Epithelial cell of proximal tubule (primary cell): ENCODE measurements around the gene ADIPOQ. TPM values are rescaled to one million over a fixed set of nuclear protein-coding genes. Genes with fewer than 3 reads are reported as not detected.
"Not testable (repeated sequence)": the region's sequence is repeated elsewhere in the genome, so short reads cannot be mapped to it uniquely, and the experiment has no call there.

ENCODE experiments used
- DNase-seq: peaks from one replicate; pipeline ENCODE4 v3.0.0-alpha.2; 2011; ENCODE audit warnings: low read depth
- H3K4me3 ChIP-seq: 2 replicates; pipeline ENCODE4 v1.5.1; 2011; ENCODE audit warnings: low read depth, mild to moderate bottlenecking, low read length
- total RNA-seq: library from RNA; depleted of rRNA; stranded (reverse); fragments of >200 nt; gene quantifications from 2 replicates; pipeline ENCODE4 v1.2.3, GENCODE V29; 2015
- TF ChIP-seq, protein P1 (sequence below): conservative IDR thresholded peaks from 2 replicates; pipeline ENCODE4 v1.5.1; 2012; ENCODE audit warnings: low read depth, mild to moderate bottlenecking, low read length

Gene ADIPOQ
- not detected in 2 replicates for total RNA-seq

DNA sequence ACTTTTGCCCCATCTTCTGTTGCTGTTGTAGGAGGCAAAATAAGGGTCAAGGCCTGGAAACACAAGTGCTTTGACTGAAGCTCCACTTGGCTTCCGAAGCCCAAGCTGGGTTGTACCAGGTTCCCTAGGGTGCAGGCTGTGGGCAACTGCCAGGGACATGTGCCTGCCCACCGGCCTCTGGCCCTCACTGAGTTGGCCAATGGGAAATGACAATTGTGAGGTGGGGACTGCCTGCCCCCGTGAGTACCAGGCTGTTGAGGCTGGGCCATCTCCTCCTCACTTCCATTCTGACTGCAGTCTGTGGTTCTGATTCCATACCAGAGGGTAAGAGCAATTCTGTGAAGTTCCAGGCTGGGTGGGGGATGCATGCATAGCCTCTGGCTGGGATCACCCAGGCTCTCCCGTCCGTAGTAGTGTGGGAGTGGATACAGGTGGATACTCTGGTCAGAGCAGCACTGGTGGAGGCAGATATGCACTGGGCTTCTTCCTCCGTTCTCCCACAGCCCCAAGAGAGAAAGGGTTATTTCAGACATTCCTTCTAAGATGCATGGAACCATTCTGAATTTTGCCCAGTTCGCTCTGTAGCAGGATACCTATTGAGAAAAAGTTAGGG, at the start of gene ADIPOQ:
Gene ADIPOQ (plus strand): TSS at position 285 of the 613 bp plus-strand sequence. CDS start 10,349 bp downstream, outside the sequence.
- TF ChIP-seq, protein P1, sequence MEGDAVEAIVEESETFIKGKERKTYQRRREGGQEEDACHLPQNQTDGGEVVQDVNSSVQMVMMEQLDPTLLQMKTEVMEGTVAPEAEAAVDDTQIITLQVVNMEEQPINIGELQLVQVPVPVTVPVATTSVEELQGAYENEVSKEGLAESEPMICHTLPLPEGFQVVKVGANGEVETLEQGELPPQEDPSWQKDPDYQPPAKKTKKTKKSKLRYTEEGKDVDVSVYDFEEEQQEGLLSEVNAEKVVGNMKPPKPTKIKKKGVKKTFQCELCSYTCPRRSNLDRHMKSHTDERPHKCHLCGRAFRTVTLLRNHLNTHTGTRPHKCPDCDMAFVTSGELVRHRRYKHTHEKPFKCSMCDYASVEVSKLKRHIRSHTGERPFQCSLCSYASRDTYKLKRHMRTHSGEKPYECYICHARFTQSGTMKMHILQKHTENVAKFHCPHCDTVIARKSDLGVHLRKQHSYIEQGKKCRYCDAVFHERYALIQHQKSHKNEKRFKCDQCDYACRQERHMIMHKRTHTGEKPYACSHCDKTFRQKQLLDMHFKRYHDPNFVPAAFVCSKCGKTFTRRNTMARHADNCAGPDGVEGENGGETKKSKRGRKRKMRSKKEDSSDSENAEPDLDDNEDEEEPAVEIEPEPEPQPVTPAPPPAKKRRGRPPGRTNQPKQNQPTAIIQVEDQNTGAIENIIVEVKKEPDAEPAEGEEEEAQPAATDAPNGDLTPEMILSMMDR, result no peak

DNA sequence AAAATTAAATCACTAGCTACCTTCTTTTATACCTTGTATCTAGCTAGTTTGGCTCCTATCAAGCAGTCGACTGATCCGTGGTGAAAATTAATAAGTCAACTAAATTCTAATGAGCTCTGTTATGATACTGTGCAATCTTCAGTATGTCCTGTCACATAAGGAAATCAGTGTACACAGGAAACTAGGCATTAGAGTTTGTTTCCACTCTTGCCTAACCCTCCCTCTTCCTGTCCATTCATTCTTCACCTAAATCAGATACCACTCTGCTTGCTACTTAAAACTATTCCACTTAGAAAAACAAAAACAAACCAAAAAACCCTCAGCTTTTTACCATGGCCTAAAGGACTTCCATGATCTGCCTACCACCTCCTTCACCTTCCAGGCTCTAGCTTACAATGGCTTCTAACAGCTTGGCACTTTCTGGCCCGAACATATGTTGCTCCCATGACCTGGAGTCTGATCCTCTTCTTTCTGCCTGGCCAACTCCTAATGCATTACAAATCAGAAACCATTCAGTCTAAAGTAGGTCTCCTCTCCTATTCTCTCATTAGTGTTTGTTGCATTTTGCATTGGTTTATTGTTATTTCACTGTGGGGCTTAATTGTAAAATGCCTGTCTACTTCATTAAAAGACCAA, 44.2 kb upstream of the ADIPOQ start:
- no peak overlapping the region for H3K4me3 ChIP-seq
- TF ChIP-seq, protein P1, result no peak
- DNase-seq, result no peak

More for the DNA sequence above, at the start of gene ADIPOQ:
- no peak for DNase-seq
- H3K4me3 ChIP-seq, result no peak within 1 kb of the TSS

DNA sequence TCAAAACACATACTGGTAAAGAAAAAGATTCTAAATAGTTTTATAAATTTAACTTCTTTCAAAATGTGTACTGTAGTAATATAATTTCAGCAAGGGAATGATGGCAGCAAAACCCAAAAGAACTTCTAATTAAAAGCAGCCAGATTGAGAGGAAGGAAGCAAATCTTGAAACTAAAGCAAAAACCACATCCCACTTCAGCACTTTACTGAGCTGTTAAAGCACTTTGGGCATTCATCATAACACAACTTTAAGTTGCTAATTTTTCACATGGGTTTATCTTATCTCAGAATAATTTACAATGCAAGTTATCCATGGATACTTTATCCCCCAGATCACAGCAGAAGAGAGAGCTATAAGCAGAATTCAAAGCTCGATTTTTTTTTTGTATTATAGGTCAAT, 42.2 kb upstream of the ADIPOQ start:
- H3K4me3 ChIP-seq, result no peak overlapping the region
- no peak for DNase-seq
- TF ChIP-seq, protein P1, result no peak

DNA sequence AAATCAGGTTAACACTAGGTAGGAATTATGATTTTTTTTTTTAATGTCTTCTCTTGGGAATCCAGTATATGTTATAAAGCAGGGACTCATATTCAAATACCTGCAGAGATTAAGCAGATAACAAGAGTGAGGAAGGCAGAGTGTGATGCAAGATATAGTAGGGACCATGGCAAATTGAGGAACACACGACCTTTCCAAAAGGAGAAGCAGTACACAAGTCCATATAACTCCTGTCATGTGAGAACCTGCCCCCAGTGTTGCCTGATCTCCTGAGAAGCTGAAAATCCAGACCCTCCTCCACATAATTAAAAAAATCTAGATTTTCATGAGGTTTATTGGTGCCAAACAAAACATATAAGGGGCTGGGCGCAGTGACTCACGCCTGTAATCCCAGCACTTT, 39.8 kb upstream of the ADIPOQ start:
- DNase-seq, result no peak
- no peak overlapping the region for H3K4me3 ChIP-seq
- TF ChIP-seq, protein P1, result no peak

DNA sequence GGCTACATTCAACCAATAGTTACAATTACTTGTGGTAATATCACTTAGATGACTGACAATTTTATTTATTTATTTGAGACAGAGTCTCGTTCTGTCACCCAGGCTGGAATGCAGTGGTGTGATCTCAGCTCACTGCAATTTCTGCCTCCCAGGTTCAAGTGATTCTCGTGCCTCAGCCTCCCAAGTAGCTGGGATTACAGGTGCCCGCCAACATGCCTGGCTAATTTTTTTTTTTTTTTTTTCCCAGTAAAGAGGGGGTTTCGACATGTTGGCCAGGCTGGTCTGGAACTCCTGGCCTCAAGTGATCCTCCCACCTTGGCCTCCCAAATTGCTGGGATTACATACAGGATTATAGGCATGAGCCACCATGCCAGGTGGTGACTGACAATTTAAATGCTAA, 39.1 kb upstream of the ADIPOQ start:
- not testable (repeated sequence) for DNase-seq, H3K4me3 ChIP-seq

DNA sequence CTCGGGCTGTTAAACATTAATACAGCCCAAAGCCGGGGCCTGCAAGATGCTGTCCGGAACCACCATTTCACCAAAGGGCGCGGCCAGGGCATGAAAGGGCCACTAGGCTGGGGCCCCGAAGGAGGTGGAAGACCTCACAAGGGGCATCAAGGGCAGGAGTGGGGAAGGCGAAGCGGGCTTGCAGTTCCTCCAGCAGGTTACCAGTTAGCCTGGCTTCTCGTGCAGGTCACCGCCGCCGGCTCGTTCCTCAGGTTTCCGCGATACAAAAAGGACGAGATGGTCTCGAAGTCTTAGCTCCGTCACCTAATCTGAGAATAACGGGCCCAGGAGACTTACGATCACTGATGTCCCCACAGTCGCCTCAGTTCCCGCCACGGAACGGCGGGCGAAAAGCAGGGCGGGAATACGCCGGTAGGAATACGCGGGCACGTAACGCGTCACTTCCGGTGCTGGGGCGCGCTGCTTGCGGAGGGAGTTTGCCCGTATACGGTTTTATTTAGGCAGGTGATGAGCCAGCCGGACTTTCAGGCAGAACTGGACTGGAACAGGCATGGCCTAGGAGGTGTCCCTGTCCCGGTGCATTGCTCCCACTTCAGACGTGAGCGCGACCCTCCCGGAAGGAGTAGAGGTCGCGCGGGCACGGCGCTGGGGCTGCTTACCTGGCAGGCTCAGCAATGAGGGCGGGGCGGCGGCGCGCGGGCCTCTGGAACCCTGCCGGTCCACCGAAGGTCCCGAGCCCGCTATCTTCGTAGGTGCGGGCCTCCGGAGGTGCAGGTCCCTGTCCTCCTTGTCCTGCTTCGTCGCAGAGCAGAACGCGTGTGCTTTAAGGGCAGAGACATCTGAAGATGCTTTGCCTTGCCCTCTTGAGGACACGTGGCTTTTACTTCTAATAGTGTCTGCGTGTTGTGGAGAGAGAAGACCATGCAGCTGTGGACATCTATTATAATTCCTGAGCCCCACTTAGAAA, 36.1 kb upstream of the ADIPOQ start, which contains the start of gene RFC4:
Gene RFC4 (minus strand): TSS at position 394 of the 967 bp plus-strand sequence. CDS start 1,769 bp downstream, outside the sequence.
- TF ChIP-seq, protein P1, result no peak
- no peak for DNase-seq
- H3K4me3 ChIP-seq, result peak within 1 kb of the TSS; percentile 96

DNA sequence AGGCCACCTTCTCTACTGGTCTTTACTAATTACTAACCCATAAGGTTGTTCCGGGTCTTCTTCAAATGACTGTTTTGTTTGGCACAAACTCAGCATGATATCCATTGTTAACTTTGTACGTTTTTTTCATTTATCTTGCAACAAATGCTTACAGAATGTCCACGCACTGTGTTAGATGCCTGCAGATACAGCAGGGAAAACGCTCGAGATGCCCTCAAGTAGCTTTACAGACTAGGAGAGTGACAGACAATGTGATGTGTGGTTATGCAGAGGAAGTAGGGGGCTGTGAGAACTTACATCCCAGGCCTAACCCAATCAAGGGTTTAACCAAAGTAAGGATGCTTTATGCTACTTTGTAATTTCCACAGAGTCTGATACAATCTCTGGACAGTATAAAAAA, 35.3 kb upstream of the ADIPOQ start:
- TF ChIP-seq, protein P1, result no peak
- DNase-seq, result no peak
- peak overlapping the region; percentile 96 for H3K4me3 ChIP-seq
